Measurements from ENCODE around the gene TEAD3. TPM values are rescaled to one million over a fixed set of nuclear protein-coding genes. Genes with fewer than 3 reads are reported as not detected.

The TEAD3 gene
- total RNA-seq, 1 donor from 2014 or later: 23.8 TPM

- H3K4me3 ChIP-seq (ENCODE audit: low read depth, low read length): no peak overlapping the region
- no peaks in the 10 kb centered on the region for H3K27me3 ChIP-seq (ENCODE audit: control insufficient read depth, insufficient read depth, low read length)
- H3K36me3 ChIP-seq (ENCODE audit: control insufficient read depth, insufficient read depth, low read length): no peaks in the 10 kb centered on the region
- TF ChIP-seq CTCF (IDR thresholded peaks at IDR 0.05; ENCODE audit: insufficient read depth, low read length, poor library complexity, severe bottlenecking): no peak
- no peak for DNase-seq (ENCODE audit: low read depth)
These were observed 64.6 kb downstream of the TEAD3 start for GRCh38 chr6:35432291-35432690.

GRCh38 chr6:35429463-35429862 is 67.4 kb downstream of the TEAD3 start:
- H3K4me3 ChIP-seq (ENCODE audit: low read depth, low read length): no peak overlapping the region
- no peak for TF ChIP-seq CTCF (IDR thresholded peaks at IDR 0.05; ENCODE audit: insufficient read depth, low read length, poor library complexity, severe bottlenecking)

GRCh38 chr6:35428421-35429149 is 68.3 kb downstream of the TEAD3 start:
- no peak for TF ChIP-seq CTCF (IDR thresholded peaks at IDR 0.05; ENCODE audit: insufficient read depth, low read length, poor library complexity, severe bottlenecking)
- Histone ChIP-seq H3K4me3 (ENCODE audit: low read depth, low read length) (no peak overlapping the region), H3K27me3 (ENCODE audit: control insufficient read depth, insufficient read depth, low read length) (no peaks in the 10 kb centered on the region), H3K36me3 (ENCODE audit: control insufficient read depth, insufficient read depth, low read length) (peaks cover 1% of the 10 kb centered on the region)
- DNase-seq (ENCODE audit: low read depth): no peak

More at GRCh38 chr6:35429463-35429862, 67.4 kb downstream of the TEAD3 start:
- Histone ChIP-seq H3K27me3 (ENCODE audit: control insufficient read depth, insufficient read depth, low read length) (no peaks in the 10 kb centered on the region), H3K36me3 (ENCODE audit: control insufficient read depth, insufficient read depth, low read length) (peaks cover 1% of the 10 kb centered on the region)
- no peak for DNase-seq (ENCODE audit: low read depth)

GRCh38 chr6:35427851-35428321 is 69.0 kb downstream of the TEAD3 start:
- DNase-seq (ENCODE audit: low read depth): no peak
- Histone ChIP-seq H3K36me3 (ENCODE audit: control insufficient read depth, insufficient read depth, low read length) (peaks cover 1% of the 10 kb centered on the region), H3K27me3 (ENCODE audit: control insufficient read depth, insufficient read depth, low read length) (no peaks in the 10 kb centered on the region), H3K4me3 (ENCODE audit: low read depth, low read length) (no peak overlapping the region)
- no peak for TF ChIP-seq CTCF (IDR thresholded peaks at IDR 0.05; ENCODE audit: insufficient read depth, low read length, poor library complexity, severe bottlenecking)

- H3K36me3 ChIP-seq (ENCODE audit: control insufficient read depth, insufficient read depth, low read length): peaks cover 1% of the 10 kb centered on the region
These were observed 69.4 kb downstream of the TEAD3 start for GRCh38 chr6:35427435-35427834.

More at GRCh38 chr6:35427435-35427834, 69.4 kb downstream of the TEAD3 start:
- TF ChIP-seq CTCF (IDR thresholded peaks at IDR 0.05; ENCODE audit: insufficient read depth, low read length, poor library complexity, severe bottlenecking): no peak
- no peak overlapping the region for H3K4me3 ChIP-seq (ENCODE audit: low read depth, low read length)
- no peaks in the 10 kb centered on the region for H3K27me3 ChIP-seq (ENCODE audit: control insufficient read depth, insufficient read depth, low read length)
- no peak for DNase-seq (ENCODE audit: low read depth)

Data from kidney epithelial cell (primary cell).